Upper lobe of left lung (tissue), 6 donors: ENCODE results near the gene N4BP2. TPM values are rescaled to one million over a fixed set of nuclear protein-coding genes. Genes with fewer than 3 reads are reported as not detected.
"Not testable (repeated sequence)": the region's sequence is repeated elsewhere in the genome, so short reads cannot be mapped to it uniquely, and the experiment has no call there.

Source experiments
- ATAC-seq, 2 donors: fragments of 200-7000 bp; cut with Tn5 transposase; one replicate each; pipeline ENCODE4 v1.9.1; 2022; ENCODE audit warnings: mild to moderate bottlenecking in 2 of 2, moderate library complexity in 2 of 2; ENCODE audit not compliant: low FRiP score in 2 of 2
- DNase-seq, 2 donors: peaks; one replicate each; pipeline ENCODE4 v3.0.0-alpha.2; 2019 to 2020
- H3K27ac ChIP-seq, 4 donors: fragments of 200-600 bp; sonication (generic); one replicate each; pipeline ENCODE4 v1.5.1; 2016 to 2019
- H3K27me3 ChIP-seq, 4 donors: fragments of 200-600 bp; sonication (generic); one replicate each; pipeline ENCODE4 v1.5.1; 2017 to 2019
- H3K36me3 ChIP-seq, 4 donors: fragments of 200-600 bp; sonication (generic); one replicate each; pipeline ENCODE4 v1.5.1; 2016 to 2019
- H3K4me1 ChIP-seq, 4 donors: fragments of 200-600 bp; sonication (generic); one replicate each; pipeline ENCODE4 v1.5.1; 2018 to 2019
- H3K4me3 ChIP-seq, 4 donors: fragments of 200-600 bp; sonication (generic); one replicate each; pipeline ENCODE4 v1.5.1; 2017 to 2019; ENCODE audit warnings: mild to moderate bottlenecking in 2 of 4, moderate library complexity in 1 of 4
- H3K9me3 ChIP-seq, 4 donors: fragments of 200-600 bp; sonication (generic); one replicate each; pipeline ENCODE4 v1.5.1; 2018 to 2019
- CTCF ChIP-seq, 6 experiments: fragments of 450-650 bp in 4 of 6; fragments of 200-600 bp in 2 of 6; sonication (generic) in 2 of 6; IDR thresholded peaks; one replicate each; pipeline ENCODE4 v1.5.1; 2016 to 2019; ENCODE audit warnings: antibody characterized with exemption in 6 of 6
- EP300 ChIP-seq, 4 donors: sonication (generic); formaldehyde crosslinking; IDR thresholded peaks; one replicate each; pipeline ENCODE4 v1.5.1; 2017; ENCODE audit warnings: antibody characterized with exemption in 4 of 4, control low read depth in 2 of 4
- POLR2A ChIP-seq, 4 donors: fragments of 450-650 bp; IDR thresholded peaks; one replicate each; pipeline ENCODE4 v1.5.1; 2016 to 2017; ENCODE audit warnings: antibody characterized with exemption in 4 of 4, mild to moderate bottlenecking in 2 of 4
- POLR2AphosphoS5 ChIP-seq, 2 donors: sonication (generic); formaldehyde crosslinking; IDR thresholded peaks; one replicate each; pipeline ENCODE4 v1.5.1; 2017; ENCODE audit warnings: antibody characterized with exemption in 2 of 2
- WGBS, 2 donors: methylation state at CpG; one replicate each; pipeline ENCODE4 v1.1.5; 2017 to 2018; 5-methylcytosine and 5-hydroxymethylcytosine counted together
- total RNA-seq, 6 donors: library from RNA; depleted of rRNA in 4 of 6; stranded (reverse); fragments of >200 nt in 4 of 6; gene quantifications; one replicate each; pipeline versions ENCODE4 v1.1.0 to v1.2.1, GENCODE V29; 2016 to 2021
- donor health status: DM: no; HTN: no; CAD: no; lungs with moderate emphysema.
- donor health status: DM: no; HTN: yes; CAD: no; lungs with severe emphysema.

Gene N4BP2
- total RNA-seq, 6 donors from 2014 or later: 7.1 to 29.3 (median 9.1) TPM

GRCh38 chr4:40070387-40070786 is 13.7 kb downstream of the N4BP2 start:
- DNase-seq (no peak), ATAC-seq (no peak)
- no peak overlapping the region for H3K27ac ChIP-seq
- peaks cover 0 to 4% (median 2%) of the 10 kb centered on the region in 4 donors for H3K4me1 ChIP-seq
- H3K4me3 ChIP-seq: no peak overlapping the region
- peaks cover 0 to 15% (median 11%) of the 10 kb centered on the region in 4 donors for H3K36me3 ChIP-seq
- no peaks in the 10 kb centered on the region for H3K27me3 ChIP-seq
- WGBS, 2 donors: 100% methylated on average over 1 of the region's 1 CpG
- no peaks in the 10 kb centered on the region for H3K9me3 ChIP-seq
- no peak for TF ChIP-seq CTCF (IDR thresholded peaks at IDR 0.05)

GRCh38 chr4:40086421-40086820 is 29.8 kb downstream of the N4BP2 start:
- no peaks in the 10 kb centered on the region for H3K27me3 ChIP-seq
- no peaks in the 10 kb centered on the region for H3K4me1 ChIP-seq
- 98% methylated on average over 8 of the region's 8 CpGs for WGBS, 2 donors
- peaks cover 0 to 1% (median 0%) of the 10 kb centered on the region in 4 donors for H3K36me3 ChIP-seq
- DNase-seq (no peak), ATAC-seq (no peak)
- H3K4me3 ChIP-seq: no peak overlapping the region
- H3K27ac ChIP-seq: no peak overlapping the region
- no peaks in the 10 kb centered on the region for H3K9me3 ChIP-seq
- TF ChIP-seq CTCF (IDR thresholded peaks at IDR 0.05) (no peak), POLR2A (IDR thresholded peaks at IDR 0.05) (no peak), POLR2AphosphoS5 (IDR thresholded peaks at IDR 0.05) (no peak), EP300 (IDR thresholded peaks at IDR 0.05) (no peak)

GRCh38 chr4:40087799-40088366 is 31.2 kb downstream of the N4BP2 start:
- Histone ChIP-seq H3K36me3 (no peaks in the 10 kb centered on the region), H3K27me3 (no peaks in the 10 kb centered on the region), H3K27ac (no peak overlapping the region), H3K4me3 (no peak overlapping the region), H3K4me1 (no peaks in the 10 kb centered on the region), H3K9me3 (no peaks in the 10 kb centered on the region)
- 98 to 99% methylated on average over 10 of the region's 10 CpGs for WGBS, 2 donors
- ATAC-seq (no peak), DNase-seq (no peak)
- TF ChIP-seq POLR2A (IDR thresholded peaks at IDR 0.05): no peak
- no peak for TF ChIP-seq EP300 (IDR thresholded peaks at IDR 0.05)

- not testable (repeated sequence) for H3K36me3 ChIP-seq, DNase-seq, H3K27ac ChIP-seq, H3K9me3 ChIP-seq, H3K27me3 ChIP-seq, ATAC-seq, H3K4me1 ChIP-seq, H3K4me3 ChIP-seq
- 92 to 99% methylated on average over 10 of the region's 10 CpGs for WGBS, 2 donors
These were observed 36.8 kb downstream of the N4BP2 start for GRCh38 chr4:40093400-40093799.

GRCh38 chr4:40099010-40099409 is 42.4 kb downstream of the N4BP2 start:
- TF ChIP-seq EP300 (IDR thresholded peaks at IDR 0.05): no peak
- TF ChIP-seq POLR2AphosphoS5 (IDR thresholded peaks at IDR 0.05): no peak
- TF ChIP-seq POLR2A (IDR thresholded peaks at IDR 0.05): no peak
- TF ChIP-seq CTCF (IDR thresholded peaks at IDR 0.05): no peak
- H3K27me3 ChIP-seq: no peaks in the 10 kb centered on the region
- H3K4me1 ChIP-seq: no peaks in the 10 kb centered on the region
- no peaks in the 10 kb centered on the region for H3K9me3 ChIP-seq
- WGBS, 2 donors: 84 to 85% methylated on average over 8 of the region's 8 CpGs
- H3K27ac ChIP-seq: no peak overlapping the region
- no peak overlapping the region for H3K4me3 ChIP-seq
- peaks cover 0 to 4% (median 0%) of the 10 kb centered on the region in 4 donors for H3K36me3 ChIP-seq
- DNase-seq (no peak), ATAC-seq (no peak)

- H3K27me3 ChIP-seq, H3K36me3 ChIP-seq, H3K4me1 ChIP-seq, H3K27ac ChIP-seq, ATAC-seq, H3K9me3 ChIP-seq, DNase-seq, H3K4me3 ChIP-seq: not testable (repeated sequence)
- WGBS, 2 donors: 99 to 100% methylated on average over 4 of the region's 4 CpGs
These were observed 50.5 kb downstream of the N4BP2 start for GRCh38 chr4:40107150-40107549.
